ELF-1 (cell line): ENCODE results near the gene ITGA8.
A peak's percentile ranks its signal among the peaks of the same experiment; 100 is the strongest.
"Not testable (repeated sequence)": the region's sequence is repeated elsewhere in the genome, so short reads cannot be mapped to it uniquely, and the experiment has no call there.

ENCODE experiments used
- DNase-seq: peaks from one replicate; pipeline ENCODE4 v3.0.0-alpha.2; 2016; ENCODE audit warnings: low read depth, low spot score

Gene ITGA8

DNA sequence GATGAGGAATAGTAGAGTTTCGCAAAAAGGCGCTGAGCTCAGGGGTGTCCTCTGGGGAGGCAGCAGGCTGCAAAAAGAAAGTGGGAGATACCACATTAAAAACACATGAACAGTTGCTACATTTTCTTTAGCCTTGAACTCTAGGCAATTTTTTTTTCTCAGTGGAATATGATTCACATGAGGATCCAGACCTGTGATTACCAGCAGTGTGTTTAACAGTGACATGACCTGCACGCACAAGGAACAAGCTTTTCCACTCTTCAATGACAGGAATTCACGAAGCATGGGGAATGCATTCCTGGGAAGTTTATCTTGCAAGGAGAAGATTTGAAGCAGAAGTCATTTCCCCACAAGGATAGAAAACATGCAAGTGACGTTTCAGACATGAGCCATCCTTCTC, 161.6 kb downstream of the ITGA8 start:
- peak; percentile 27 for DNase-seq

DNA sequence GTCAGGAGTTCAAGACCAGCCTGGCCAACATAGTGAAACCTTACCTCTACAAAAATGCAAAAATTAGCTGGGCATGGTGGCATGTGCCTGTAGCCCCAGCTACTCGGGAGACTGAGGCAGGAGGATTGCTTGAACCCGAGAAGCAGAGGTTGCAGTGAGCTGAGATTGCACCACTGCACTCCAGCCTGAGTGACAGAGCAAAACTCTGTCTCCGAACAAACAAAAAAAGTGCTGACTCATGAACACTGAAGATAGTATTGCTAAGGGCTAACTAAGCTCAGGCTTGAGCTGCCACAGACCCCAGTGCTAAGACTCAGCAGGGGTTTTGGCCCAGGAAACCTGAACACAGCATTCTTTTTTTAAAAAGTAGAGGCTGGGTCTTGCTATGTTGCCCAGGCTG, 162.6 kb downstream of the ITGA8 start:
- DNase-seq = not testable (repeated sequence)

DNA sequence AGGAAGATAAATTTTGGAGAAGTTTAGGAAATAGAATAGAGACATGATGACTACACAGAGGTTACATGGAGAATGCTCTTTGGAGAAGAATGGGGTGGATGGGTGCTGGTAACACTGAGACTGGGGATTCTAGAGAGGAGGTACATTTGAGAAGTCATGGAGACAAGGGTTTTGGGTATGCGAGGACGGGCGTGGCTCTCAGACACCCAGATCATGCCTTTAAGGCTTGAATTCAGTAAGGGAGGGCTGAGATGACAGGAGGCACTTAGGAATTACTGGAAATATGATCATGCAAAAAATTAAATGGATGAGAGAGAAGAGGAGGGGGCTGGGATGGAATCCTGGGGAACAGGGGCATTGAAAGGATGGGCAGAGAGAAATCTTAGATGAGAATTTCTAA, 168.8 kb downstream of the ITGA8 start:
- DNase-seq = no peak

DNA sequence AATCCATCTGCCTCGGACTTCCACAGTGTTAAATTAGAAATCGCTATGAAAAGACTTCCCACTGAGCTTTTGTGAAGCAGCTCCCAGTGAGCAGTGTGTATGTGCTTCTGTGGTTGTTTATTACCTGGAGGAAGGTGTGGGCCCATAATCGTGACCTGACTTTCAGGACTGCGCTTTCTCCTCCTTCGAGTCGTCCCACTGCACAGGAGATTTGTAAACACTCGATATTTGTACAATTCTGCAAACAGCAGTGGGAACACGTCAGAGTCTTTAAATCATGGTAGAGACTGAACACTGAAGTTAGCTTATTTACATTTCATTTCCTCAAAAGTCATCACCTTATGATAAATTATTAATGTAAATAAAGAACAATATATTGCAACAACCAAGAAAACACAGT, 171.4 kb downstream of the ITGA8 start:
- DNase-seq = no peak

DNA sequence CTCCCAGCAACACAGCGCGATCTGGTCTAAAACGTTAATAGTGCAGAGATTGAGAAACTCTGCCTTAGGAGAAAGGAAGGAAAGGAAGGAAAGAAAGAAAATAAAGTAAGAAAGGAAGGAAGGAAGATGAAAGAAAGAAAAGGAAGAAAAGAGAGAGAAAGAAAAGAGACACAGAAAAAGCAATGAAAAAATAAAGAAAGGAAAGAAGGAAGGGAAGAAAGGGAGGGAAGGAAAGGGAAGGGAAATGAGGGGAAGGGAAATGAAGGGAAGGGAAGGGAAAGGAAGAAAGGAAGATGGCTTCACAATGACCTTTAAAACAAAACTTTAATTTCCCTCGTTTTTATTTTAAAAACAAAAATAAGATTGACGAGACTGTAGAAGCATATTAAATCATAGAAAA, 173.1 kb downstream of the ITGA8 start:
- no peak for DNase-seq

DNA sequence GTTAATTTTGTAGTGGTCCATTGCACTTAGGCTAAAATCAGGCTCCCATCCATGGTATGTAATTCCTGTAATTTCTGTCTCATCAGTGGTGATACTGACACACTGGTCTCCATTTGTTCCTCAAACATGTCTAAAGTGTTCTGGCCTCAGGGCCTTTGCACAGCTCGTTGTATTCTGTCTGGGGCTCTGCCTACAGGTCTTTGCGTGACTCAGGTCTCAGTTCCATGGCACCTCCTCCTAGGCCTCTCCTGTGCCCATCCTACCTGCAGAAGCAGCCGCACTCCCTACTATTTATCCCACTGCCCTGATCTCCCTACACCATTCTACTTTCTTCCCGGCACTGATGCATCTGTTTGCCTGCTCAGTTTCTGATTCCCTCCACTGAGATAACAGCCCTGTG, 173.8 kb downstream of the ITGA8 start:
- no peak for DNase-seq

DNA sequence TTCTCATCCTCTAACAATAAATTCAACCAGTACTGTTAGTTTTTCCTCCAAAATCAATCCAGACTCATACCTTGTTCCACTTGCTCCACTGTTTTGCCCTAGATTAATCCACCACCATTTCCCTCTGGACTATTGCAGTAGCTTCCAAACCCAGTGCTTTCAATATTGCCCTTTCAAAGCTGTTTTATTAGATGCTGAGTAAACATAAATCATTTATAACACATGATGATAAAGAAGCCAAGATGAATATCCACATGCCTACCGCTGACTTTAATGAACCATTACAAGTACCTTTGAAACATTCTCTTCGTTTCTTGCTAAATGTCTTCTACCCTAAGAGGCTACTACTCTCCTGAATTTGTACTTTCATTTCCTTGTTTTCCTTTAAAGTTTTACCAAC, 174.5 kb downstream of the ITGA8 start:
- DNase-seq = no peak

- no peak for DNase-seq
Measured at GRCh38 chr10:15543994-15544393, 175.7 kb downstream of the ITGA8 start.

DNA sequence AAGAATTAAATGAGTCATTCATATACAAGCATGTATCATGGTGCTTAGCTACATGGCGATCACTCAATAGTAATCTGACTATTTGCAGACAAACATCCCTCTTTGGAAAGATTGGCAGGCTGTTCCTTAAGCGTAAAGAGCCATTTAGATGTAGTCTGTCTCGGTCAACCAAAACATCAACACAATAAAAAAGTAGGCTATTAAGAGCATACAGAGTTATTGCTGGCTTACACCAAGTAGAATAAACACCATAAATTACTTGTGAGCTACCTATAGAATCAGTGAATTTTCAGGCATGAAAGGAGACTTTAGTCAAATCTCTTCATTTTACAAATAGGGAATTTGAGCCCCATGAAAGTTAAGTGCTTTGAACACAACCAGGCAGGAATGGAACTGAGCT, 176.9 kb downstream of the ITGA8 start:
- DNase-seq = no peak

GRCh38 chr10:15541376-15541775, 178.3 kb downstream of the ITGA8 start:
- no peak for DNase-seq

DNA sequence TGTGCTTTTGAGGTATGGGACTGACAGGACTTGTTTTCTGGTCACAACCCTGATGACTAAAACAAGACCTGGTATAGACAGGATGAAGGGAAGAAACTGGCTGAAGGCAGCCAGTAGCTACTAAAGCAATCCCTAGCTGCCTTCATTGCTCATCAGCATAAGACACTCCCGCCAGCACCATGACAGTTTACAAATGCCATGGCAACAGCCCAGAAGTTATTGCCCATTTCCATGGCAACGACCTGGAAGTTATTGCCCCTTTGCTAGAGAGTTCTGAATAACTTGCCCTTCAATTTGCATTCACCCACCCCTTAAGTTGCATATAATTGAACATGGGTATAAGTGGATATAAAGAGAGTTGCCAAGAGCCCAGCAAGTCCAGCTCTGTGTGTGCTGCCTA, 179.0 kb downstream of the ITGA8 start:
- DNase-seq = peak; percentile 39

GRCh38 chr10:15539262-15539661, 180.5 kb downstream of the ITGA8 start:
- no peak for DNase-seq

DNA sequence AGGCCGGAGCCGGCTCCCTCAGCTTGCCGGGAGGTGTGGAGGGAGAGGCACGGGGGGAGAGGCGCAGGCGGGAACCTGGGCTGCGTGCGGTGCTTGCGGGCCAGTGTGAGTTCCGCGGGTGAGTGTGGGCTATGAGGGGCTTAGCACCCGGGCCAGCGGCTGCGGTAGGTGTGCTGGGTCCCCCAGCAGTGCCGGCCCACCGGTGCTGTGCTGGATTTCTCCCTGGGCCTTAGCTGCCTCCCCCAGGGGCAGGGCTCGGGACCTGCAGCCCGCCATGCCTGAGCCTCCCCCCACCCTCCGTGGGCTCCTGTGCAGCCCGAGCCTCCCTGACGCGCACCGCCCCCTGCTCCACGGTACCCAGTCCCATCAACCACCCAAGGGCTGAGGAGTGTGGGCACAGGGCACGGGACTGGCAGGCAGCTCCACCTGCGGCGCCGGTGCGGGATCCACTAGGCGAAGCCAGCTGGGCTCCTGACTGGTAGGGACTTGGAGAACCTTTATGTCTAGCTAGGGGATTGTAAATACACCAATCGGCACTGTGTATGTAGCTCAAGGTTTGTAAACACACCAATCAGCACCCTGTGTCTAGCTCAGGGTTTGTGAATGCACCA, 184.7 kb downstream of the ITGA8 start:
- not testable (repeated sequence) for DNase-seq

DNA sequence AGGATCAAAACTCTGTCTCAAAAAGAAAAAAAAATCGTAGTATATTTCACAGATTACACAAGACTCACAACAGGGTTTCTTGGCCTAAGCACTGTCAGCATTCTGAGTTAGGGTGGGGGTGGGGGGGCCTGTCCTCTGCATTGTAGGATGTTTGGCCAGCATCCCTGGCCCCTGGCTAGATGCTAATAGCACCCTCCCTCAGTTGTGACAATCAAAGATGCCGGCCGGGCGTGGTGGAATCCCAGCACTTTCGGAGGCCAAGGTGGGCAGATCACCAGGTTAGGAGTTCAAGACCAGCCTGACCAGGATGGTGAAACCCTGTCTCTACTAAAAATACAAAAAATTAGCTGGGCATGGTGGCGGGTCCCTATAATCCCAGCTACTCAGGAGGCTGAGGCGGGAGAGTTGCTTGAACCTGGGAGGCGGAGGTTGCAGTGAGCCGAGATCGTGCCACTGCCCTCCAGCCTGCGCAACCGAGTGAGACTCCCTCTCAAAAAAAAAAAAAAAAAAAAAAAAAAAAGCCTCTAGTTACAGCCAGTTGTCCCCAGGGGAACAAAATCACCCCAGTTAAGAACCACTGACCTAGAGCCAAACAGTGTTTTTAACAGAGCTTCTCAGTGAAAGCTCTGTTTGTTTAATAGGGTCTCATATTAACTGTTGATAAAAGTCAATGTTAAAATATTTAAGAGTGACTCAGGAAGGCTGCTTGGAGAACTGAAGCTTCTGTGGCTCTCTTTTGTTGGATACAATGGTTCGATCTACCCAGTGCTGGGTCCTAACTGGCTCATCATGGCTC, 187.6 kb downstream of the ITGA8 start:
- DNase-seq = no peak

GRCh38 chr10:15528859-15529239, 190.9 kb downstream of the ITGA8 start:
- DNase-seq = no peak

GRCh38 chr10:15526754-15527153, 193.0 kb downstream of the ITGA8 start:
- no peak for DNase-seq

- DNase-seq = no peak
Measured at GRCh38 chr10:15521328-15521903, 198.3 kb downstream of the ITGA8 start.

- DNase-seq = no peak
Measured at GRCh38 chr10:15518250-15518649, 201.5 kb downstream of the ITGA8 start.

- no peak for DNase-seq
Measured at GRCh38 chr10:15516256-15517085, 203.3 kb downstream of the ITGA8 start.

DNA sequence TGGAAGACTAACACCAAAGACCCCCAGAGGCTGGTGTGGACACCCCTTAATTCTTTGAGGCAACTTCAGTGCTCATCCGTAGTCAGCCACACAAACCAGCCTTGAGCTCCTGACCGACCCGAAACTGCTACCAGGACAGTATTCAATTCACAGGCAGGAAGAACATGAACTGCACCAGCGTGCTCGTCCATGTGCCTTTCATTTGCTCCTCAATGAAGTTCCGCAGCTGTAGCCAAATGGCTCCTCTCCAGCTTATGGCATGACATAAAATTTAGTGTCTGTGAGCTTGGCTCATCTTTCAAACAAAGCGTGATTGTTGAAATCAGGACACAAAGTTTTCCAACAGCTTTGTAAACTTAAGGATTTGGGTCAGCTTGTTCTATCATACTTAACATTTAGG, 204.5 kb downstream of the ITGA8 start:
- no peak for DNase-seq

GRCh38 chr10:15510963-15511362, 208.8 kb downstream of the ITGA8 start:
- DNase-seq = no peak

GRCh38 chr10:15505329-15505728, 214.4 kb downstream of the ITGA8 start:
- DNase-seq = no peak
